Cardiac muscle cell (in vitro differentiated cells and primary cell): ENCODE measurements around the gene FMO3. TPM values are rescaled to one million over a fixed set of nuclear protein-coding genes. Genes with fewer than 3 reads are reported as not detected.
A peak's percentile ranks its signal among the peaks of the same experiment; 100 is the strongest.

Experiments used
- DNase-seq, 2 donors: peaks; one replicate each; pipeline versions ENCODE4 v3.0.0 to v3.0.0-alpha.2; 2010 to 2017; ENCODE audit warnings: low read depth in 1 of 2, low spot score in 1 of 2
- H3K27ac ChIP-seq: fragments of 200-600 bp; sonication (generic); 2 replicates; pipeline ENCODE4 v1.5.1; 2016
- H3K27me3 ChIP-seq: fragments of 200-600 bp; sonication (generic); 2 replicates; pipeline ENCODE4 v1.6.0; 2016; ENCODE audit warnings: control low read depth
- H3K36me3 ChIP-seq: fragments of 200-600 bp; sonication (generic); 2 replicates; pipeline ENCODE4 v1.5.1; 2016; ENCODE audit warnings: control low read depth
- H3K4me1 ChIP-seq: fragments of 200-600 bp; sonication (generic); 2 replicates; pipeline ENCODE4 v1.8.1; 2017; ENCODE audit warnings: low read depth, mild to moderate bottlenecking, mixed run types
- H3K4me3 ChIP-seq: fragments of 200-600 bp; sonication (generic); 2 replicates; pipeline ENCODE4 v1.5.1; 2016; ENCODE audit warnings: mild to moderate bottlenecking
- H3K9me3 ChIP-seq: fragments of 200-600 bp; sonication (generic); 2 replicates; pipeline ENCODE4 v1.5.1; 2017; ENCODE audit warnings: low read depth, mild to moderate bottlenecking, control low read depth
- CTCF ChIP-seq: IDR thresholded peaks from 2 replicates; pipeline ENCODE4 v1.5.1; 2012; ENCODE audit warnings: low read depth, mild to moderate bottlenecking, low read length
- polyA plus RNA-seq: library from polyadenylated mRNA; unstranded; fragments of >200 nt; fragmentation: Nextera tagmentation; extraction: Ambion mirVana; gene quantifications from 2 replicates; pipeline ENCODE4 v1.2.1, GENCODE V29; 2016
- total RNA-seq: library from RNA; depleted of rRNA; stranded (reverse); fragments of >200 nt; gene quantifications from 2 replicates; pipeline ENCODE4 v1.2.3, GENCODE V29; 2016

The FMO3 gene
- total and polyA plus RNA-seq, 2 experiments from 2014 or later = not detected

- Histone ChIP-seq H3K36me3 (no peaks in the 10 kb centered on the region), H3K9me3 (no peaks in the 10 kb centered on the region), H3K4me3 (no peak overlapping the region), H3K27me3 (no peaks in the 10 kb centered on the region), H3K27ac (no peak overlapping the region), H3K4me1 (no peaks in the 10 kb centered on the region)
- no peak for DNase-seq
- no peak for TF ChIP-seq CTCF
These were observed 17.3 kb downstream of the FMO3 start for GRCh38 chr1:171107969-171108368.

GRCh38 chr1:171109966-171110365 is 19.3 kb downstream of the FMO3 start:
- Histone ChIP-seq H3K9me3 (no peaks in the 10 kb centered on the region), H3K27ac (no peak overlapping the region), H3K36me3 (no peaks in the 10 kb centered on the region), H3K27me3 (no peaks in the 10 kb centered on the region), H3K4me1 (no peaks in the 10 kb centered on the region), H3K4me3 (no peak overlapping the region)
- no peak for DNase-seq
- no peak for TF ChIP-seq CTCF

GRCh38 chr1:171110621-171111326 is 20.1 kb downstream of the FMO3 start:
- Histone ChIP-seq H3K9me3 (no peaks in the 10 kb centered on the region), H3K4me3 (no peak overlapping the region), H3K4me1 (no peaks in the 10 kb centered on the region), H3K27ac (no peak overlapping the region), H3K27me3 (no peaks in the 10 kb centered on the region), H3K36me3 (no peaks in the 10 kb centered on the region)
- DNase-seq = peak in 1 of 2 donors; percentile 73
- no peak for TF ChIP-seq CTCF

GRCh38 chr1:171112119-171112518 is 21.4 kb downstream of the FMO3 start:
- no peak overlapping the region for H3K4me3 ChIP-seq
- H3K36me3 ChIP-seq = no peaks in the 10 kb centered on the region
- H3K27ac ChIP-seq = no peak overlapping the region
- no peak for TF ChIP-seq CTCF
- H3K9me3 ChIP-seq = no peaks in the 10 kb centered on the region
- H3K27me3 ChIP-seq = no peaks in the 10 kb centered on the region
- no peak for DNase-seq
- H3K4me1 ChIP-seq = no peaks in the 10 kb centered on the region

- no peaks in the 10 kb centered on the region for H3K4me1 ChIP-seq
- no peaks in the 10 kb centered on the region for H3K36me3 ChIP-seq
- no peak for TF ChIP-seq CTCF
- no peaks in the 10 kb centered on the region for H3K27me3 ChIP-seq
- no peaks in the 10 kb centered on the region for H3K9me3 ChIP-seq
- H3K27ac ChIP-seq = no peak overlapping the region
- no peak for DNase-seq
- no peak overlapping the region for H3K4me3 ChIP-seq
These were observed 22.7 kb downstream of the FMO3 start for GRCh38 chr1:171113382-171113781.
